Activated CD4-positive, CD25-positive, alpha-beta regulatory T cell treated with anti-CD3 and anti-CD28 coated beads, Interleukin-2, amount 50 U/mL, for 72 hours (primary cell): ENCODE results near the gene NPHS1.
"Not testable (repeated sequence)": the region's sequence is repeated elsewhere in the genome, so short reads cannot be mapped to it uniquely, and the experiment has no call there.

ENCODE experiments used
- DNase-seq: peaks from one replicate; pipeline ENCODE4 v3.0.0; 2021

NPHS1 gene

GRCh38 chr19:35852029-35852780 lies at the start of gene NPHS1:
Gene NPHS1 (minus strand): TSS chr19:35852504. CDS start chr19:35851837, 667 bp downstream.
- no peak for DNase-seq

DNA sequence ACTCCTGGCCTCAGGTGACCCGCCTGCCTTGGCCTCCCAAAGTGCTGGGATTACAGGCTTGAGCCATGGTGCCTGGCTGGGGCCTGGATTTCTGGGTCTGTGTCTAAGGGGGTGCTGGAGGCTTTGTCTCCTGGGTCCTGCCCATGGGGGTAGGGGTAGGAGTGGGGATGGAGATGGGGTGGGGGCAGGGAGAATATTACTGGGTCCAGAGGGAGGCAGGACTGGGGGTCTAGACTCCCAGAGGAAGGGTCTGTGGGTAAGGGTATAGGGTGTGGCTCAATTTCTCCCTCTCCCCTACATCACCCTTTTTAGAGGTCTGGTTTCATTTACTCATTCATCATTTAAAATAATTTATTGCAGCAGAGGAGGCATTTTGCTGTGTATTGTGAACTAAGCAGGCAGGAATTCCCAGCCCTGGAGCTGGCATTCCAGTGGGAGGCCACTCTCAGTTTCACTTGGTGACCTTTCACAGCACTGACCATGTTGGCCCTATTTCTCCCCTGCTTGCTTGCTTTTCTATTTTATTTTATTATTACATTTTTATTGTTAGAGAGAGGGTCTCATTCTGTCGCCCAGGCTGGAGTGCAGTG lies 48.8 kb upstream of the NPHS1 start:
- no peak for DNase-seq

- peak; percentile 84 for DNase-seq
Observed at GRCh38 chr19:35899547-35900214, 47.4 kb upstream of the NPHS1 start.

DNA sequence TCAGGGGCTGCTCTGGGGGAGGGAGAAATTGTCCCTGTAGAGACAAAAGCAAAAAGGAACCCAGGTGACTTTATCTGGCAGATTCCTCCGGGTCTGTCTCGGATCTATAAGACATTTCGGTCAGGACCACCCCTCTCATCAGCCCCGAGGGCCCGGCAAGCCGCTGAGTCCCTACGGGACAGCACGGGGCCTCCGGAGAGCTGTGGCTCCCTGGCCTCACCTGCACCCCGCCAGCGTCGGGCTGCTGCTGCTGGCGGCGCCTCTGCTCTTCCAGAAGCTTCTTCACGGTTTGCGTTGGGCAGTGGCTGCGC lies 46.1 kb upstream of the NPHS1 start:
- DNase-seq: no peak

DNA sequence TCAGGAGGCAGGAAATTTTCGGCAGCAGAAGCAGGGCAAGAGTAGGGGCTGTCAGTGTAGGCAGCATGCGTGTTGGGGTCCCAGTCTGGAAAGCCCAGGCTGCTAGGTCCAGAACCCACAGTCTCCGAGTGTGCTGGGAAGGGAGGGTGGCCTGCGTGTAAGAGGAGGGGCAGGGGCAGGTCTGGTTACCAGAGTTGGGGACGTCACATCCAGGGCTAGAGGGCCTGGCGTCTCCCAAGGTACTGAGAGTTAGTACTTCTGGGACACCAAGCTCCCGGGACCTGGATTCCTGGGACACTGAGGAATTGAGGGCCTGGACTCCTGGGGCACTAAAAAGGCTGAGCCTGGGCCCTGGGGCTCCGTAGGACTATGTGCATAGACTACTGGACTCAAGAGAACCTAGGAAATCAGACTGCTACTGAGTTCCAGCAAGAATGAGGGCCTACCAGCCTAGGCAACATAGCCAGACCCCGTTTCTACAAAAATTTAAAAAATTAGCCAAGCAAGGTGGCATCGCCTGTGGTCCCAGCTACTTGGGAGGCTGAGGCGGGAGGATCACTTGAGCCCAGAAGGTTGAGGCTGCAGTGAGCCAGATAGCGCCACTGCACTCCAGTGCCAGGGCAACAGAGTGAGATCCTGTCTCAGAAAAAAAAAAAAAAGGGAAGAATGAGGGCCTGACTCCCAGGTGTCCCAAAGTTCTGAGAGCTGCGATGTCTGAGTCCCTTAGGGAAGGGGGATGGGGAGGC lies 45.6 kb upstream of the NPHS1 start:
- no peak for DNase-seq

DNA sequence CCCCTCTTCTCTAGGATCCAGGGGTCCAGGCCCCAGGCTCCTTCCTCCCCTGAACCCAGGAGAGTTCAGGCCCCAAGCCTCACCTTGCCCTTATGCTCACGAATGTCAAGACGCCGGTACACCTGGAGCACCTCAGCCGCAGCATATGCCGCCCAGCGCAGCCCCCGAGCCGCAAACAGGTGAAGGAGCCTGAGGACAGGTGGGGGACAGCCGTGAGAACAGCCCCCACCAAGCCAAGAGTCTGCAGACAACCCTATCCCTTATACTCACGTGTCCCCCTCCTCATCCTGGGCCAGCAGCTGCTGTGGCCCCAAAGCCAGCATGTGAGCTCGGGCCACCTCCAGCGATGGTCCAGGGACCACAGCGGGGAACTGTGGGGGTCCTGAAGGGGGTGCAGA lies 44.3 kb upstream of the NPHS1 start:
- DNase-seq: no peak

GRCh38 chr19:35895911-35896642 lies 43.8 kb upstream of the NPHS1 start:
- DNase-seq: no peak

GRCh38 chr19:35894342-35894741 lies 42.0 kb upstream of the NPHS1 start:
- DNase-seq: no peak

DNA sequence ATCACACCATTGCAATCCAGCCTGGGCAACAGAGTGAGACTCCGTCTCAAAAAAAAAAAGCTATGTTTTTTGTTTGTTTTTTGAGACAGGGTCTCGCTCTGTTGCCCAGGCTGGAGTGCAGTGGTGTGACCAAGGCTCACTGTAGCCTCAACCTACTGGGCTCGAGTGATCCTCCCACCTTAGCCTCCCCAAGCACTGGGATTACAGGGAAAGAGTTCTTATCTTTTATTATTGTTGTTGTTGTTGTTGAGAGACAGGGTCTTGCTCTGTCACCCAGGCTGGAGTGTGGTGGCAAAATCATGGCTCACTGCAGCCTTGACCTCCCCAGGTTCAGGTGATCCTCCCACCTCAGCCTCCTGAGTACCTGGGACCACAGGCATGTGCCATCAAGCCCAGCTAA lies 39.5 kb upstream of the NPHS1 start:
- not testable (repeated sequence) for DNase-seq

GRCh38 chr19:35890113-35890650 lies 37.9 kb upstream of the NPHS1 start:
- DNase-seq: no peak

GRCh38 chr19:35889370-35890112 lies 37.2 kb upstream of the NPHS1 start:
- no peak for DNase-seq

GRCh38 chr19:35888398-35888797 lies 36.1 kb upstream of the NPHS1 start:
- DNase-seq: no peak

GRCh38 chr19:35887197-35887596 lies 34.9 kb upstream of the NPHS1 start:
- no peak for DNase-seq

DNA sequence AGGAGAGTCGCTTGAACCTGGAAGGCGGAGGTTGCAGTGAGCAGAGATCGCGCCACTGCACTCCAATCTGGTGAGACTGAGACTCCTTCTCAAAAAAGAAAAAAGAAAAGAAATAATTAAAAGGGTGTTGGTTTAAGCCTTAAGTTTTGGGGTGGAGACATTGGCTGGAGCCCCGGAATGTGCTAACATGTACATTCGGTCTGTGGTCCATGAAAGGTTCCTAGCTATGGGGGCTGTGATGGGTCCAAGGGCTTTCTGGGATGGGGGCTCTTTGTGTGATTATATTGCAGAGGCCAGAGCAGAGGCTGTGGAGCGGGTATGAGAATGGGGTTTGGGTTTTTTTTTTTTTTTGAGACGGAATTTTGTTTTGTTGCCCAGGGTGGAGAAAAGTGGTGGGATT lies 33.6 kb upstream of the NPHS1 start:
- DNase-seq: no peak

- DNase-seq: no peak
Observed at GRCh38 chr19:35885225-35885738, 33.0 kb upstream of the NPHS1 start.

GRCh38 chr19:35883882-35884281 lies 31.6 kb upstream of the NPHS1 start:
- no peak for DNase-seq

GRCh38 chr19:35882114-35882832 lies 30.0 kb upstream of the NPHS1 start:
- DNase-seq: no peak

DNA sequence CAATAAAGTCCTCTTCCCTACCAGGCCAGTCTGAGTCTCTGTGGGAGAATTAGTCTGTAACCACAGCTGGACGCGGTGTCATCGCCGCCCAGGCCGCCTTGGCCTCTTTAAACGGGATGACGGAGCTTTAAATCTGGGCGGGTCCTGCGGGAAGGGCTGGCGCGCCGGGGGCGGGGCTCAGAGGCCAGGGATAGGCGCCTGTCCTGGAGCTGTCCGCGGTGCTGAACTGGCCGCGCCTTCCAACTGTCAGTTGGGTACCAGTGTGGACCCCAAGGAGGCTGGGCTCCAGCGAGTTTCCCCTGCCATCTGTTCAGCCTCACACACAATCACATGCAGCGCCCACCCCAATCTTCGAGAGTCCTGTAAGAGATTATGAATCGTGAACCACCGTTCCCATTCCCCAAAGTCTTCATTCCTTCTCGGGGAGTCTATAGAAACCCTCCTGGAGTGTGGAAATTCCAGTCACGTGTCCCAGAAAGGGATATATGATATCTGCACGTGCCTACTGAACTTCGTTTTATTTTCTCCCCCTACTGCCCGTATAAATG lies 27.5 kb upstream of the NPHS1 start:
- DNase-seq: peak; percentile 80

DNA sequence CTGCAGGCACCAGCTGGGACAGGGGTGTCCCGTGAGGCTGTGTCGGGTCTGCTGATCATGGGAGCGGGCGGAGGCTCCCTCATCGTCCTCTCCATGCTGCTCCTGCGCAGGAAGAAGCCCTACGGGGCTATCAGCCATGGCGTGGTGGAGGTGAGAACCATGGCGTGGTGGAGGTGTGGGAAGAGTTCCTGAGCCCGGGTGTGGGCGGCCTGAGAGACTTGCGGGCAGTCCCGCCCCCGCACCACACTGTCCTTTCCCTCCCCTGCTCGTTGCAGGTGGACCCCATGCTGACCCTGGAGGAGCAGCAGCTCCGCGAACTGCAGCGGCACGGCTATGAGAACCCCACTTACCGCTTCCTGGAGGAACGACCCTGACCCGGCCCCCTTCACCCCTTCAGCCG lies 26.8 kb upstream of the NPHS1 start:
- no peak for DNase-seq

- no peak for DNase-seq
Observed at GRCh38 chr19:35874392-35874930, 22.2 kb upstream of the NPHS1 start.
